Measurements from ENCODE around the gene UGT2A3.

UGT2A3 gene

GRCh38 chr4:68912807-68913206 lies 38.8 kb downstream of the UGT2A3 start:
- DNase-seq (ENCODE audit: low spot score) = no peak

- no peak for DNase-seq (ENCODE audit: low spot score)
Observed at GRCh38 chr4:68909385-68909784, 42.2 kb downstream of the UGT2A3 start.

GRCh38 chr4:68907788-68908700 lies 43.6 kb downstream of the UGT2A3 start:
- no peak for DNase-seq (ENCODE audit: low spot score)

- DNase-seq (ENCODE audit: low spot score) = no peak
Observed at GRCh38 chr4:68907245-68907644, 44.4 kb downstream of the UGT2A3 start.

GRCh38 chr4:68906780-68907137 lies 44.8 kb downstream of the UGT2A3 start:
- no peak for DNase-seq (ENCODE audit: low spot score)

GRCh38 chr4:68905939-68906779 lies 45.4 kb downstream of the UGT2A3 start:
- DNase-seq (ENCODE audit: low spot score) = peak; percentile 21

GRCh38 chr4:68905598-68905938 lies 46.0 kb downstream of the UGT2A3 start:
- no peak for DNase-seq (ENCODE audit: low spot score)

- no peak for DNase-seq (ENCODE audit: low spot score)
Observed at GRCh38 chr4:68904786-68905185, 46.8 kb downstream of the UGT2A3 start.

- DNase-seq (ENCODE audit: low spot score) = no peak
Observed at GRCh38 chr4:68896749-68897148, 54.9 kb downstream of the UGT2A3 start.

- DNase-seq (ENCODE audit: low spot score) = no peak
Observed at GRCh38 chr4:68895561-68896198, 55.9 kb downstream of the UGT2A3 start.

- no peak for DNase-seq (ENCODE audit: low spot score)
Observed at GRCh38 chr4:68892861-68893260, 58.7 kb downstream of the UGT2A3 start.

- no peak for DNase-seq (ENCODE audit: low spot score)
Observed at GRCh38 chr4:68891678-68892077, 59.9 kb downstream of the UGT2A3 start.

GRCh38 chr4:68885545-68885944 lies 66.1 kb downstream of the UGT2A3 start:
- no peak for DNase-seq (ENCODE audit: low spot score)

- DNase-seq (ENCODE audit: low spot score) = no peak
Observed at GRCh38 chr4:68883870-68884269, 67.7 kb downstream of the UGT2A3 start.

Measured in pons (tissue), 1 donor.